Head of caudate nucleus (tissue), 42 donors: Measurements from ENCODE around the gene JPT1.

Experiments
- DNase-seq, 42 donors: peaks; one replicate each; pipeline versions ENCODE4 v3.0.0 to v3.0.0-alpha.2; 2020 to 2021; ENCODE audit warnings: mixed read lengths in 7 of 42
- intact Hi-C: fragments of 100-400 bp; cut with DNase I; formaldehyde crosslinking; loops from one replicate; pipeline ENCODE4 v1.15.0; 2022

Gene JPT1

GRCh38 chr17:75113798-75114551, 40.3 kb downstream of the JPT1 start:
- DNase-seq: peak; percentile 77 to 97 (median 90)
- intact Hi-C loops: loop anchor here (10.0 kb wide), 1 partner anchor 91 kb away; the partner anchor contains the start of gene NUP85

DNA sequence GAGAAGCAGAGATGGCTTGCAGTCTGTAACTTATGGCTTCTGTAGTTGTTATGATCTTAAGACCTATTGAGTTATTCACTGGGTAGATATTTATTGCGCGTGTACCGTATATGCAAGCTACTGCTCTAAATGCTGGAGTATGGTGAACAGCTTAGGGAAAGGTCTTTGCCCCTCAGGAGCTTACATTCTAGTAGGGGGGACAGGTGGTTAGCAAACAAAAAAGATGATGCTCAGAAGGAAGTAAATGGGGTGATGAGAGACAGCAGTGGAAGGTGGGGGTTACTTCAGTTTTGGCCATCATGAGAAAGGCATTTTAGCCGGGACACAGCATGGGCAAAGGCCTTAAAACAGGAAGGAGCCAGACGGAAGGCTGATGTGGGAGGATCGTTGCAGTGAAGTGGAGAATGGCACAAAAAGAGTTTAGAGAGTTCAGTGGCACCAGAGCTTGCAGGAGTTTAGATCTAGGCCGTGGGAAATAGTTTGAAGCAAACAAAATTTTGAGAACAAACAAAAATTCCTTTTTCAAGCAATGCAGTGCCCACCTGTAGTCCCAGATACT, 42.5 kb downstream of the JPT1 start:
- intact Hi-C loops: loop anchor here (10.0 kb wide), 1 partner anchor 93 kb away; the partner anchor contains the start of gene NUP85

GRCh38 chr17:75110234-75110937, 43.9 kb downstream of the JPT1 start:
- DNase-seq: peak in 5 of 42 donors; percentile 13 to 42 (median 33)
- intact Hi-C loops: loop anchor here (10.0 kb wide), 1 partner anchor 94 kb away; the partner anchor contains the start of gene NUP85

More for the DNA sequence above, 42.5 kb downstream of the JPT1 start:
- DNase-seq: no peak

DNA sequence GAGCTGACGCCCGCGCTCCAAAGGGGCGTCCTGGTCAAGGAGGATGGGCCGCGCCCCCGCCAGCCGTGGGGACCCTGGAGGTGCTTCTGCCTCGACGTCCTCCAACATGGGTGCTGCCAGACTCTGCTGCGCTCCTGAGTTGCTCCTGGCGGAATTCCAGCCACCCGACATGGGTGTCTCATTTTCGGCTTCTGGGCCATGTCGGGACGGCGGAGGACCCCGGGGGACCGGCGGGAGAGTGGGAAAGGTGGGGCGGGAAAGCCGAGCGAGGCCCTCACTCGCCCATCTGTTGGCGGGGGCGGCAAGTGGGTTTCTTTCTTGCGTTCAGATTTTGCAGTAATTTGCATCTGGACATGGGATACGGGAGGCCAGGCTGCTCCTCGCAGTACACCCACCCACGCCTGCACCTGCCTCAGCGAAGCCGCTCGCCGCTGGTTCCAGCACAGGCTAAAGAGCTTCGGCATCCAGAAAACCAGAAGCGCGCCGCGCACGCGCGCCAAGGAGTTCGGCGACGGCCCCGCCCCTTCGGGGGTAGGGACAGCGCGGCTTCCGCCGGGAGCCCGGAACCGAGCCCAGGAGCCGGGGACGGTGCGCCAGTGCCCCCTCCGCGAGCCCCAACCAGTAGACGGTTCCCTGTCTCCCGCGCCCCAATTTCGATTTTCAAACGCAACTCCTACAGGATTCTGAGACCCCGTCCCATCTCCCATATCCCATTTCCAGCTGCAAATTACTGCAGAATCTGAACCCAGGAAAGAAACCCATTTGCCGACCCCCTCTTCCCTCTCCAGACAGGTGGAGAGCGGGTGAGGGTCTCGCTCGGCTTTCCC, 44.7 kb downstream of the JPT1 start, which contains the start of gene ARMC7:
Gene ARMC7, plus strand, starts transcription at position 563 of the 827 bp plus-strand sequence. CDS start 320 bp downstream, outside the sequence.
- intact Hi-C loops: loop anchor here (5.0 to 10.0 kb wide), 2 partner anchors 42 to 95 kb away; partner anchors contain the start of gene NUP85
- peak; percentile 70 to 95 (median 89) for DNase-seq

DNA sequence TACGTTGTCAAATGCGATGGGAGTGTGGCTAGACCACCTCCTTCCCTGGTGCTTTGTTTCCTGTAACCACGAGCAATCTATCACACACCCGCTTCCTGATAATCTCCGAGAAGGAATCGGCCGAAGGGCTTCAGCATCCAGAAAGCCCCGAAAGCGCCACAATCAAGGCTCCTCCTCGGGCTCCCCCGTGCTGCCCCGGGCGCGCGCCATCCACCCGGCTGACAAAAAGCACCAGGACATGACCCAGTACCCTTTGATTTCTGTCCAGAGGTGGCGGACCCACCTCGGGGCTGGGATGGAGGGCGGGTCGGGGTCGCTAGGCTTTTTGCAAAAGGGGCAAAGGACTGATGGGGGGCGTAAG, 45.3 kb downstream of the JPT1 start:
- DNase-seq: no peak
- intact Hi-C loops: loop anchor here (5.0 kb wide), 1 partner anchor 42 kb away; no protein-coding TSS in a partner anchor

DNA sequence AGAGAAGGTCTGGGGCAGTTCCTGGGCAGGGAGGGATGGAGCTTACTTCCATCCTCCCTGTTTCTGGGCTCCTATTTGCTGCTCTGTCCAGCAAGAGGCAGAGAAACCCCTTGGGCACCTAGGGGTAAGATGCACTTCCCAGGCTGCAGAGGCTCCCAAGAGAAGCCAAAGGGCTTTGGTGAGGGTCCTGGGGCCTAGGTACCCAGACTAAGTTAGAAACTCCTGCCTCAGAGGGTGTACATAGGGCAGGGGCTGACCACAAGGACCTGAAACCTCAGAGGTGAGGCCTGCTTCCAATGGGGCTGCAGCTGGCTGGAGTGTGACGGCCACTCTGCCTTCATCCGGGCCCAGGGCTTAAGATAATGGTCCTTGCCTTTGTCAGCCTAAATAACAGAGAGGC, 46.1 kb downstream of the JPT1 start:
- intact Hi-C loops: loop anchor here (5.0 kb wide), 1 partner anchor 41 kb away; no protein-coding TSS in a partner anchor

GRCh38 chr17:75105126-75106080, 48.9 kb downstream of the JPT1 start:
- intact Hi-C loops: loop anchor here (5.0 kb wide), 1 partner anchor 38 kb away; no protein-coding TSS in a partner anchor
- peak in 13 of 42 donors; percentile 23 to 72 (median 43) for DNase-seq

More for the DNA sequence above, 46.1 kb downstream of the JPT1 start:
- no peak for DNase-seq

- intact Hi-C loops: no loop called here
These were observed 50.4 kb downstream of the JPT1 start for GRCh38 chr17:75103601-75104554.

DNA sequence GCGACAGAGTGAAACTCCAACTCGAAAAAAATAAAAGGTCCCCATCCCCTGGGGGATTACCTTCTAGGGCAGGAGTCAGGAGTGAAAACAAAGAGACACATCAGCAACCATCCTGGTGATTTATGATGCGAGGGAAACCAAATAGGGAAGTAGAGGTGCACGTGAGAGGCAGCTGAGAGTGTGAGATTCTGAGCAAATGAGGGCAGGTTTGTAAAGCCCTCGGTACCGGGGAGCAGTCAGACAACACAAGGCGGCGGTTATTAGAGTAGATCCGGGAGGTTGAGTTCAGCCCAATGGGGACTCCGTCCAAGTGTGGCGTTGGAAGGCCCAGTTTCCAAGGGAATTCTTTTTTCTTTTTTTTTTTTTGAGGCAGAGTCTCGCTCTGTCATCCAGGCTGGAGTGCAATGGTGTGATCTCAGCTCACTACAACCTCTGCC, 51.9 kb downstream of the JPT1 start:
- DNase-seq: peak in 1 of 42 donors; percentile 39
- intact Hi-C loops: no loop called here

More at GRCh38 chr17:75103601-75104554, 50.4 kb downstream of the JPT1 start:
- no peak for DNase-seq

DNA sequence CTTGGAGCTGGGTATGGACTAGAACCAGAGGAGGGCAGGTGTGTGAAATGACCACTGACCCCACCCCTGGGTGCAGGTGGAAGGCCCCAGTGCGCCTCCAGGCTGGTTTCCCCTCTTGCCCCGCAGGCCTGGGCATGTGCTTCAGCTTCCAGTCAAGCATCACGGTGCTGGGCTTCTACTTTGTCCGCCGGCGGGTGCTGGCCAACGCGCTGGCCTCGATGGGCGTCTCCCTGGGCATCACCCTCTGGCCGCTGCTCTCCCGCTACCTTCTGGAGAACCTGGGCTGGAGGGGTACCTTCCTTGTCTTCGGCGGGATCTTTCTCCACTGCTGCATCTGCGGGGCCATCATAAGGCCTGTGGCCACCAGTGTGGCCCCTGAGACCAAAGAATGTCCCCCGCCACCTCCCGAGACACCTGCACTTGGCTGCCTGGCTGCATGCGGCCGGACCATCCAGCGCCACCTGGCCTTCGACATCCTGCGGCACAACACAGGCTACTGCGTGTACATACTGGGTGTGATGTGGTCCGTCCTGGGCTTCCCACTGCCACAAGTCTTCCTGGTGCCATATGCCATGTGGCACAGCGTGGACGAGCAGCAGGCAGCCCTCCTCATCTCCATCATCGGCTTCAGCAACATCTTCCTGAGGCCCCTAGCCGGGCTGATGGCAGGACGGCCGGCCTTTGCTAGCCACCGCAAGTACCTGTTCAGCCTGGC, 54.3 kb downstream of the JPT1 start:
- DNase-seq: no peak
- intact Hi-C loops: no loop called here

DNA sequence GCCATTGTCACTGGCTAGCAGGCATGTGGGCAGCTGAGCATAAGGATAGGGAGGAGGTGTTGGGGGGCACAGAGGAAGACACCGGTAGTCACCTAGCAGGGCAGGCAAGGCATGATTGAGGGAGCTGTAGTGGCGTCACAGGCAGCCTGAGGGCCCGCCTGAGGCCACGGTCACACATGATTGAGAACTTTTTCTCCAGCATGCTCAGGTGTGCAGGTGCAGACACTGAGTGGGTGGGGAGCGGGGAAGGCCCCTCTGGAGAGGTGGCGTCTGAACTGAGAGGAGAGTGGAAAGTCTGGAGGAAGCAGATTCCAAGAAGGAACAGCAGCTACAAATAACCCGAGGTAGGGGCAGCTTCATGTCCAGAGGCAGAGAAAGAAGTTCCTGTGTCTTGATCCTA, 55.5 kb downstream of the JPT1 start:
- intact Hi-C loops: no loop called here
- no peak for DNase-seq

DNA sequence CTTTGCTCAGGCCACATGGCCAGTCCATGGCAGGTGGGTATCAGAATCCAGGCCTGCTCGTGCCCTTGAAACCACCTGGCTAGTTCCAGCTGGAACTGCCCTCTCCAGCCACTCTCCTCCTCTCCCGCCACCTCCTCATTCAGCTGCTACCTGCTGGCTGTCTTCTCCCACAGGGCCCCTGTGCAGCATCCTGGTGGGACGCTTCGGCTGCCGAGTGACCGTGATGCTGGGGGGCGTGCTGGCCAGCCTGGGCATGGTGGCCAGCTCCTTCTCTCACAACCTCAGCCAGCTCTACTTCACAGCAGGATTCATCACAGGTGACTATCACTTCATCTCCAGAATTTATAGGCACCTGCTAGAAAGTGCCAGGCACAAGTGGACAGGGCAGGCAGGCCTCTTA, 56.4 kb downstream of the JPT1 start:
- DNase-seq: no peak

DNA sequence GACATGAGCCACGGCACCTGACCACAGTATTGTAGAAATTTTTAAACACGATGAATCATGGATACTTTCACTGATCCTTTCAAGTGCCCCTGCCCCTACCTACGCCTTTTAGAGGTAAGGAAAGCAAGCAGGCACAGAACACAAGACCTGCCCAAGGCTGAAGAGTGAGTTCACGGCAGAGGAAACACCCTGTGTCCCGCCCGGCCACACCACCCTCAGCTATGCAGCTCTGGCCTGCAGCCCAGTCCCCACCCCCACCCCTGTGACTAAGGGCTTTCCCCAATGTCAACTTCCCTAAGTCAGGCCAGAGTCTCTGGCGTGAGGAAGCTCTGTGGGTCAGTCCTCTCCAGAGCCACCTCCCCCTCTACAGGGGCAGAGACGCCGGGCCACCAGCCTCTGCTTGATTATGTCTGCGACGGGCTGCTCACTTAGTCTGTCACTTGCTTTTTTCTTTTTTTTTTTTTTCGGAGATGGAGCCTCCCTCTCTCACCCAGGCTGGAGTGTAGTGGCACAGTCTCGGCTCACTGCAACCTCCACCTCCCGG, 58.2 kb downstream of the JPT1 start:
- DNase-seq: peak in 8 of 42 donors; percentile 28 to 59 (median 42)
- intact Hi-C loops: no loop called here

More for the DNA sequence above, 56.4 kb downstream of the JPT1 start:
- intact Hi-C loops: no loop called here

DNA sequence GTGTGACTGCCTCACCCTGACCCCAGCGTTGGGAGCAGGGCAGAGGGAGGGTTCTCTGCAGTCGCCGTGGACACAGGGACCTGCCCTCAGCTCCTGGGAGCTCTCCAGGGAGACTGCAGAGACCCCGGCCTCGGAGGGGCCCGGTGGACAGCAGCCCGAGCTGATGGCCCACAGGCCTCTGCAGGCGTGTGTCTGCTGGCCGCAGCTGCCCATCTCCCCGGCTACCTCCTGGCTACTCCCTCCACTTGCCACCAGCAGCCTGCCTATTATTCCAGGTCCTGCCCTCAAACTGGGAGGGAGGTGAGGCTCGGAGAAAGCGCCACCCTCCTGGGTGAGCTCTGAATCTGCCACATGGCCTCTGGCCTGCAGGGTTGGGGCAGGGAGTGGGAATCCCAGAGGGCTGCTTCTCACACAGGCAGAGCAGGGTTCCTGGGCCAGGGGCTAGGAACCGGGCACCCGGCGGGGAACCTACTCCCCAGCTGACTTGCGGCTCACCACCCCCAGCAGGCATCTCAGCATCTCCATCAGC, 59.4 kb downstream of the JPT1 start:
- intact Hi-C loops: no loop called here
- no peak for DNase-seq

GRCh38 chr17:75093548-75094158, 60.7 kb downstream of the JPT1 start:
- intact Hi-C loops: no loop called here
- no peak for DNase-seq
